Progenitor cell of endocrine pancreas (in vitro differentiated cells): ENCODE measurements around the gene TBC1D8. TPM values are rescaled to one million over a fixed set of nuclear protein-coding genes. Genes with fewer than 3 reads are reported as not detected.

Source experiments
- DNase-seq: peaks from one replicate; pipeline ENCODE4 v3.0.0; 2021; ENCODE audit warnings: low spot score; ENCODE audit not compliant: unreplicated experiment
- H3K27ac Mint-ChIP-seq: 2 replicates; pipeline ENCODE4 v1.8.0; 2021; ENCODE audit warnings: mild to moderate bottlenecking, moderate library complexity, mixed read lengths
- H3K27me3 Mint-ChIP-seq: 2 replicates; pipeline ENCODE4 v1.8.0; 2021; ENCODE audit warnings: mixed read lengths
- H3K36me3 Mint-ChIP-seq: 2 replicates; pipeline ENCODE4 v1.8.0; 2022; ENCODE audit warnings: mixed read lengths; ENCODE audit not compliant: insufficient read depth
- H3K4me1 Mint-ChIP-seq: 2 replicates; pipeline ENCODE4 v1.8.0; 2021; ENCODE audit warnings: low read depth, mixed read lengths
- H3K4me3 Mint-ChIP-seq: 2 replicates; pipeline ENCODE4 v1.8.0; 2021; ENCODE audit warnings: low read depth, mild to moderate bottlenecking, moderate library complexity, mixed read lengths
- H3K9me3 Mint-ChIP-seq: 2 replicates; pipeline ENCODE4 v1.8.0; 2021; ENCODE audit warnings: low read depth, mixed read lengths
- total RNA-seq: library from RNA; stranded (reverse); gene quantifications from 2 replicates; pipeline ENCODE4 v1.2.1, GENCODE V29; 2021
- TF ChIP-seq, protein P1 (sequence below): fragments of 200-600 bp; sonication (generic); IDR thresholded peaks from one replicate; pipeline ENCODE4 v1.5.0; 2021; ENCODE audit warnings: antibody characterized with exemption, mild to moderate bottlenecking; ENCODE audit not compliant: unreplicated experiment

Gene TBC1D8
- total RNA-seq, 1 donor from 2014 or later, result 34.8 TPM

DNA sequence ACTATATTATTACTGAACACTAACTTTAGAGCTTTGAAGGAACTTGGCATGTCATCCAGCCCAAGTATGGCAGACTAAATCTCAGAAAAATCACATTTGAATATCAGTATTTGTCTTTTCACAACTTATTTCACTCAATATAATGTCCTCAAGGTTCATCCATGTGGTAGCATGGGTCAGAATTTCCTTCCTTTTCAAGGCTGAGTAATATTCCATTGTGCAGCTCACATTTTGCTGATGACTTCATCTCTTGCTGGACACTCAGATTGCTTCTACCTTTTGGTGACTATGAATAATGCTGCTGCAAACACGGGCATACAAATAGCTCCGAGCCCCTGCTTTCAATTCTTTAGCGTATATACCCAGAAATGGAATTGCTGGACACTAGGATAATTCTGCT lies 102.4 kb downstream of the TBC1D8 start:
- Mint-ChIP-seq H3K4me1 (no peaks in the 10 kb centered on the region), H3K4me3 (no peak overlapping the region), H3K27ac (no peak overlapping the region), H3K9me3 (no peaks in the 10 kb centered on the region), H3K27me3 (no peaks in the 10 kb centered on the region), H3K36me3 (peaks cover 25% of the 10 kb centered on the region)
- no peak for DNase-seq
- TF ChIP-seq, protein P1, sequence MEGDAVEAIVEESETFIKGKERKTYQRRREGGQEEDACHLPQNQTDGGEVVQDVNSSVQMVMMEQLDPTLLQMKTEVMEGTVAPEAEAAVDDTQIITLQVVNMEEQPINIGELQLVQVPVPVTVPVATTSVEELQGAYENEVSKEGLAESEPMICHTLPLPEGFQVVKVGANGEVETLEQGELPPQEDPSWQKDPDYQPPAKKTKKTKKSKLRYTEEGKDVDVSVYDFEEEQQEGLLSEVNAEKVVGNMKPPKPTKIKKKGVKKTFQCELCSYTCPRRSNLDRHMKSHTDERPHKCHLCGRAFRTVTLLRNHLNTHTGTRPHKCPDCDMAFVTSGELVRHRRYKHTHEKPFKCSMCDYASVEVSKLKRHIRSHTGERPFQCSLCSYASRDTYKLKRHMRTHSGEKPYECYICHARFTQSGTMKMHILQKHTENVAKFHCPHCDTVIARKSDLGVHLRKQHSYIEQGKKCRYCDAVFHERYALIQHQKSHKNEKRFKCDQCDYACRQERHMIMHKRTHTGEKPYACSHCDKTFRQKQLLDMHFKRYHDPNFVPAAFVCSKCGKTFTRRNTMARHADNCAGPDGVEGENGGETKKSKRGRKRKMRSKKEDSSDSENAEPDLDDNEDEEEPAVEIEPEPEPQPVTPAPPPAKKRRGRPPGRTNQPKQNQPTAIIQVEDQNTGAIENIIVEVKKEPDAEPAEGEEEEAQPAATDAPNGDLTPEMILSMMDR, result no peak

DNA sequence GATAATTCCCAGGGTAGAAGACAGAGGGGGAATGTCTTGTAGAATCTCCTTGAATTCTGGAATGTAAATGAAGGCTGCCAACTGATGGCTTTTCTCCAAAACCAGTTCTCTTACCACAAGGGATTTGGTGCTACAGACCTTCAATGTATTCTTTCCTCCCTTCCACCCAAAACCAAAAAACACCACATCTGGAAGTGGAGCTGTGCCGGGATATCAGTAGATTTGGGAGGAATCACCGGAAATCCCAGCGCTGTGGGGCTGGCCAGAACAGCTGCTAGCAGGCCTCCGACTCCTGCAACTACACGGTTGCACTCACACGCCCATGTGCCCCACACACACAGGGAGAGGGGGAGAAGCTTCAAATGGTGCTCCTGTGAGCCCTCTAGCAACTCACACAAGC lies 103.4 kb downstream of the TBC1D8 start:
- no peaks in the 10 kb centered on the region for H3K4me1 Mint-ChIP-seq
- H3K36me3 Mint-ChIP-seq, result peaks cover 23% of the 10 kb centered on the region
- no peak overlapping the region for H3K4me3 Mint-ChIP-seq
- TF ChIP-seq, protein P1, result no peak
- no peak for DNase-seq
- H3K9me3 Mint-ChIP-seq, result no peaks in the 10 kb centered on the region
- H3K27me3 Mint-ChIP-seq, result no peaks in the 10 kb centered on the region
- H3K27ac Mint-ChIP-seq, result no peak overlapping the region

DNA sequence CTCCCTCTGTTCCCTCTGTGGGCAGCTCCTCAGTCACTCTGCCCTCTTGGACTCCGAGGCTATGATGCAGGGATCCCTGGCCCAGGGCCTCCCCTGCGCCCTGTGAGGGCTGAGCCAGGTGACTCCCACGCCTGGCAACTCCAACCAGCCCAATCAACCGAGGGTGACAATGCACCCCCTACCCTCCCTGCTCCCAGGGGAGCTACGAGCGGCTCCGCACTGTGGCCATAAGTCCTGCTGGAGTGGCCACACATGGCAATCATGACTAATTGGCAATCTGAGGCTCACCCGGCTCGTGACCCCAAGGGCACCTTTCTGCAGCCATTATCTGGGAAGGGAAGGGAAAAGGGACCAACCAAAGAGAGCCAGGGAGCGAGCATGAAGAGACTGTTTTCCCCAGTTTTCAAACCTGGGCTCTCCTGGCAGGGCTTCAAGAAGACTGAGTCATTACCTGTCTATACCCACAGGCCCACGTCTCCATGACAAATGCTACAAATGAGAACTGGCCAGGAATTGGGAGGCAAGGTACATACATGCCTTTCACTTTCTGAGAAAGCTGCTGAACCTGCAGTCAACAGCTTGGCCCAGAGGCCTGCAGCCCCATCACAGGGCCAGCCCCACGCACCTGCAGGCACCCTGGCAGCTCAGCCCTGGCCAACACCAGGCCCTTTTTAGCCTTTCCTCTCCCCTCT lies 104.0 kb downstream of the TBC1D8 start:
- no peaks in the 10 kb centered on the region for H3K9me3 Mint-ChIP-seq
- no peak for DNase-seq
- H3K27ac Mint-ChIP-seq, result no peak overlapping the region
- no peak overlapping the region for H3K4me3 Mint-ChIP-seq
- TF ChIP-seq, protein P1, result no peak
- H3K4me1 Mint-ChIP-seq, result no peaks in the 10 kb centered on the region
- peaks cover 21% of the 10 kb centered on the region for H3K36me3 Mint-ChIP-seq
- no peaks in the 10 kb centered on the region for H3K27me3 Mint-ChIP-seq

DNA sequence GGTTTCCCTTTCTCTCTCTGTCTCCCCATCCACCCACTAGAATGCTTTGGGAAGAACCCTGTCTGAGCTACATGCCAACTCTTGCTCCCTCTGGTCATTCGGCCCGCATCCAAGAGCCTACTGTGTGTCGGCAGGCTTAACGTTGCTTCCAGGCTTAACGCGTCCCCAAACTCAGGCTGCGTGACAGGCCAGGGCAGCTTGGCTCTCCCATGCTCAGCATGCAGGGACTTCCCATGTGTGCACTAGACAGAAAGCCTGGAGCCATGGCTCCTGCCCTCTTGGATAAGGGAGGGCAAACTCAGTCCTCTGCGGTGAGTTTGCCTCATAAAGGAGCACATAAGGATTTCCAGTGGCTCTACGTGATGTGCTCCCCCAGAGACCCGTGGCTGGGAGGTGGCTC lies 105.9 kb downstream of the TBC1D8 start:
- Mint-ChIP-seq H3K36me3 (peaks cover 9% of the 10 kb centered on the region), H3K27me3 (no peaks in the 10 kb centered on the region), H3K4me1 (no peaks in the 10 kb centered on the region), H3K4me3 (no peak overlapping the region), H3K27ac (no peak overlapping the region), H3K9me3 (no peaks in the 10 kb centered on the region)
- TF ChIP-seq, protein P1, result no peak
- no peak for DNase-seq

DNA sequence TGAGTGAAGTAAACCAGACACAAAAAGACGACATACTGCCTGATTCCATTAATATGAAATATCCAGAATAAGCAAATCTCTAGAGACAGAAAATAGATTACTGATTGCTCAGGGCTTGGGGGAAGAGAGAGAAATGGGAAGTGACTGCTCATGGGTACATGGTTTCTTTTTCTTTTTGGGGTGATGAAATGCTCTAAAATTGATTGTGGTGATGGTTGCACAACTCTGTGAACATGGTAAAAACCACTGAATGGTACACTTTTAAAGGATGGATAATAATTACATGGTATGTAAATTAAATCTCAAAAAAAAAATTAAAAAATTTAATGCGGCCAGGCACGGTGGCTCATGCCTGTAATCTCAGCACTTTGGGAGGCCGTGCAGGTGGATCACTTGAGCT lies 109.8 kb downstream of the TBC1D8 start:
- TF ChIP-seq, protein P1, result no peak
- Mint-ChIP-seq H3K4me3 (no peak overlapping the region), H3K36me3 (peaks cover 20% of the 10 kb centered on the region), H3K27me3 (no peaks in the 10 kb centered on the region), H3K27ac (no peak overlapping the region), H3K4me1 (no peaks in the 10 kb centered on the region), H3K9me3 (no peaks in the 10 kb centered on the region)
- no peak for DNase-seq
